GM19324 (cell line): ENCODE measurements around the gene SPRR5.

Experiments used
- ATAC-seq: cut with Tn5 transposase; IDR thresholded peaks from one replicate; pipeline ENCODE4 v1.9.1; 2021; ENCODE audit warnings: mild to moderate bottlenecking, moderate library complexity; ENCODE audit not compliant: unreplicated experiment, low FRiP score

Gene SPRR5

DNA sequence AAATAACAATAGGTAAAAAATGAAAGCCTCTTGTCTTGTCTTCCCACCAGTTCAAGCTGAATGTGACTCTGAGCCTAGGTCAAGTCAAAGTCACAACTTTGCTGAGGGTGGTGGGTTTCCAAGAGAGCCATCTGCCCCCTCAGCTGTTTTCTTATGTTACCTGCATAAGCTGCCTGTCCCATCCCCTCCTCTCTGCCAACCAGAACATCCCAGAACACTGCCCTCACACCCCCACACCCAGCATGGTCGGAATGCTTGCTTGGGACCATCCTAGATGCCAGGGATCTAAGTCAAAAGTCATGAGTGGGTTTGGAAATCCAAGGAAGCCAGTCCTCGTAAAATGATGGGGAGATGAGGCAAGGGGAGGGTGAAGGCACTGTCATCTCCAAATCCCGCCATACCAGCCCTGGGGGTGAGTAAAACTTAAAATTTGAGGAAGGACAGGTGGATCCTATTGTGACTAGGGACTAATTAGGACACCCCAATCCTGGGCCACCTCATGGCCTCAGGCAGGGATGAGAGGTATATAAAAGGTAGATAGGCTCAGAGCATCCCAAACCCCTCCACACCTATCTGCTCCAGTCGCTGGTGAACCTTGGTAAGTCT is at the start of gene SPRR5:
Gene SPRR5 (plus strand): TSS at position 556 of the 606 bp plus-strand sequence. CDS start 1,349 bp downstream, outside the sequence.
- ATAC-seq, result no peak

DNA sequence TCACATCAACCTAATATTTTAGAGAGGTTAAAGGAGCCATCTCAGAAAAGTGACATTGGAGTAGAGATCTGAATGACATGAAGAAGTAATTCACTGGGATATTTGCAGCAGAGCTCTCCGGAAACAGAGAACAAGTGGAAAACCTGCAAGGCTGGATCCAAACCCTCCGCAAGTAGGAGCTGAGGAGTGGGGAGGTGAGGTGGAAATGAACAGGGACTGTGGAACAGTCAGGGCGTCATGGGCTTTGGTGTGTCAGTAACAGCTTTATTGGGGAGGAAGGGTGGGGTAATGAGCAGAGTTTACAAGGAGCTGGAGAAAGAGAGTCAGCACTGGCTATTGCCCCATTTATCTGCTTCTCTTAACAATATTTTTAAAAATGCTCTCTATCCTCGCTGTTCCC is 48.0 kb upstream of the SPRR5 start:
- ATAC-seq, result no peak

GRCh38 chr1:152899883-152900282 is 47.1 kb upstream of the SPRR5 start:
- ATAC-seq, result no peak

- no peak for ATAC-seq
These were observed 45.4 kb upstream of the SPRR5 start for GRCh38 chr1:152901631-152902030.

DNA sequence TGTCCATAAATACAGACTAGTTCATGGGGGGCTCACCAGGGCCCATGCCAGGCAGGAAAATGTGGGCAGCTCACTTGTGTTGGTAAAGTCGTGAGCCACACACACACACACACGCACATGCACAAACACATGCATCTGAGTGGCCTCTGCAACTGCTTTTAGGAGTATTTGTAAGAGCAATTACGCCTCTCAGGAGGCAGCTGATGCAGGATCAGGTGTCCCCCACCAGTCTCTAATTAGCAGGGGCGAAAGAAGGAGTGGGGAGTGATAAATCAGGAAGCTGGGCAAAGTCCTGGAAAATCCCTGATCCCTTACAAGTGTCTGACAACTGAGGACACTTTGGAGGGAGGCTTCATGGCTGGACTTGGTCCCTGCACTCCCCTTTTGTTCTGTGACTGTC is 44.4 kb upstream of the SPRR5 start:
- no peak for ATAC-seq

DNA sequence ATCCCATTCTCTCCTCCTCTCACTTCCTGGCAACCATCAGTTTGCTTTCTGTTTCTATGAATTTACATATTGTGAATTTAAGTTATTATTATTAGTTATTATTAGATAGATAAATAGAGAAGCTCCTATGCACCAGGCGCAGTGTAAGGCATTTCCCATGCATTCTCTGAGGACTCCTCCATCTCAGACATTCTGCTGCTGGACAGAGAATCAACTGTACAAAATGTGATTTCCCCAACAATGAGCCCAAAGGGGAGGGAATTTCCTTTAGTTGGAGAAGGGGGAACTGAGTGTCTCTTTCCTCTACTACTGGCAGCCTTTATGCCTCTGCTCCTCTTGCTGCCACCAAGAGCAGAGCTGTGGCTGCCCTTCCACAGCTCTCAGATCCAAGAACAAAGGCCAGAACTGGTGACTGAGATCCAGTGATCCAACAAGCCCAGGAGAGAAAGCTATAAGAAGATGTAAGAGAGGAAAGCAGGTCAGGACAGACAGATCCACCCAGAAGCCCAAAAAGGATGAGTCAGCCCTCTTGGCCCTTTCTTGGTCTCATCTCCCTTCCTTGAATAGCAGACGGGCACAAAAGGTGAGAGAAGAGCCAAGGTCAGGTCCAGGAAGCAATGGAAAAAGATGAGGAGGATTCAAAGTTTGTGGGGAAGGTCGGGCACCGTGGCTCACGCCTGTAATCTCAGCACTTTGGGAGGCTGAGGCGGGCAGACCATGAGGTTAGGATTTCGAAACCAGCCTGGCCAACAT is 42.1 kb upstream of the SPRR5 start:
- no peak for ATAC-seq

DNA sequence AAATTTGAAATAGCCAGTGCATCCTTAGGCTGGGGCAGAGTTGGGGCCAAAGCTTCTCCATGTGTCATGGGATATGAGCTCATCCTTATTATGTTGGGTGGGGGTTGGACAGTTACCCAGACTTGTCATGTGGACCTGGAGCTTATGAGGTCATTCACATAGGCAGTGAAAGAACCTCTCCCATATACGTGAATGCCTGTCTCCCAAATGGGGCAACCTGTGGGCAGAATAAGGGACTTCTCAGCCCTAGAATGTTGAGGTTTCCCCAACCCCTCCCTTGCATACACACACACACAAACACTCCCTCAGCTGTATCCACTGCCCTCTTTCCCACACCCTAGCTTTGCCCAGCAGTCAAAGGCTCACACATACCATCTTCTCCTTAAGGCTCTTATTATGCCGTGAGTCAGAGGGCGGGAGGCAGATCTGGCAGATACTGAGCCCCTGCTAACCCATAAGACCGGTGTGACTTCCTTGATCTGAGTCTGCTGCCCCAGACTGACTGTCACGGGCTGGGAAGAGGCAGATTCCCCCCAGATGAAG is 40.9 kb upstream of the SPRR5 start:
- no peak for ATAC-seq

DNA sequence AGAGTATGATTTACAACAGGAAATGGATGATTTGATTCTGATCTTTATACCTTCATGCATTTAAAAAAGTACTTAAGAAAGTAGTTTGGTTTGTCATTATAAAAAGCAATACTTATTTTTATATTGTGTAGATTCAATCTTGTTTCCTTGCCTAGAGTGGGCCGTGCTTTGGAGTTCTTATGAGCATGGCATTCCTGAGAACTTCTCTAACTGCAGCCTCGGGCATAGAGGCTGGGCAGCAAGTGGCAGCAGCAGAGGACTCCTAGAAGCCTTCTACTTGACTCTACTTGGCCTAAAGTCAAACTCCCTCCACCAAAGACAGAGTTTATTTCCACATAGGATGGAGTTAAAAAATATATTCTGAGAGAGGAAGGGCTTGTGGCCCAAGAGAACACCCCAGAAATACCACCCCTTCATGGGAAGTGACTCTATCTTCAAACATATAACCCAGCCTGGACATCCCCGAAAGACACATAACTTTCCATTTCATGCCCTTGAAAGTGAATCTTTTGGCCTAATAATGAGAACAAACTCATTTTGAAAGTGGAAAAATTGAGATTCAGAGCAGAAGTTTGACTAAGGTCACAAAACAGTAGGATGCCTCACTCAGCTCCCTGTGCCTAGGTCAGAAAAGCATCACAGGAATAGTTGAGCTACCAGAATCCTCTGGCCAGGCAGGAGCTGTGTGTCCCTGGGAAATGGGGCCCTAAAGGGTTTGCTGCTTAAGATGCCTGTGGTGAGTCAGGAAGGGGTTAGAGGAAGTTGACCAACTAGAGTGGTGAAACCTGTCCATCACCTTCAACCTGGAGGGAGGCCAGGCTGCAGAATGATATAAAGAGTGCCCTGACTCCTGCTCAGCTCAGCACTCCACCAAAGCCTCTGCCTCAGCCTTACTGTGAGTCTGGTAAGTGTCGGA is 39.1 kb upstream of the SPRR5 start, which contains the start of gene IVL:
Gene IVL (plus strand): TSS at position 861 of the 916 bp plus-strand sequence. CDS start 1,252 bp downstream, outside the sequence.
- ATAC-seq, result no peak

GRCh38 chr1:152909206-152909605 is 37.8 kb upstream of the SPRR5 start:
- no peak for ATAC-seq

DNA sequence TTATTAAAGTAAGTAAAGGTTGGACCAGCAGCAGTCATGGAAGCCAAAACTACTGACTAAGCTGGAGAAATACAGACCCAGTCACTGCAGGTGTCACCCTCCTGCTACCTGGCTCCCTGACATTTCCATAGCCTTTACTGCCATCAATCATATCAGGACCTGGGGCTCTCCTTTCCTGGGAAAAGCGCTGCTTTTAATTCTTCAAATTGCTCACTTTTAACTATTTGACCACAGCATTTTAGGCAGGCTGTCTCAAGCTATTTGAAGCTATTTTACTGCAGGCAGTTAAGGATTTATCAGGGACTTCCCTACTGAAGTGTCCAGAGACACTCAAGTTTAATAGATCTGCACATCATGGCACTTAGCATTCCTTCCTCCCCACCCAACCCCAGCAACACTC is 34.5 kb upstream of the SPRR5 start:
- no peak for ATAC-seq

DNA sequence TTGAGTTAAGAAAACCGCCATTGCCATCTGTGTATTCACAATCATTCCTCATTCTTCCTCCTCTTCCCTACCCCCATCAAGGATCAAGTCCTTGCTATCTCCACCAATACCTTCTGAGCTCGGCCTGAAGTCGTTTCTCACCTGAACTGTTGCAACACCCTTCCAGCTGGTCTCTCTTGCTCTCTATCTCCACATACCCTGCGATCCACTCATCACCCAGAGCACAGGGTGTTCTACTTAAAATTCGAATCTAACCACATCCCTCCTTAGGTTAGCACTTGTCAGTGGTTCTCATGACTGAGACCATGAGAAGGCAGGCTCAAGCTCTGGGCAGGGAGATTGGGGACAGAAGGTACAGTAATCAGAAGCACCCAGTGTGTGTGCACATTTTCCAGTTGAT is 34.1 kb upstream of the SPRR5 start:
- no peak for ATAC-seq

GRCh38 chr1:152917794-152918193 is 29.2 kb upstream of the SPRR5 start:
- no peak for ATAC-seq

- ATAC-seq, result no peak
These were observed 27.9 kb upstream of the SPRR5 start for GRCh38 chr1:152919071-152919470.

DNA sequence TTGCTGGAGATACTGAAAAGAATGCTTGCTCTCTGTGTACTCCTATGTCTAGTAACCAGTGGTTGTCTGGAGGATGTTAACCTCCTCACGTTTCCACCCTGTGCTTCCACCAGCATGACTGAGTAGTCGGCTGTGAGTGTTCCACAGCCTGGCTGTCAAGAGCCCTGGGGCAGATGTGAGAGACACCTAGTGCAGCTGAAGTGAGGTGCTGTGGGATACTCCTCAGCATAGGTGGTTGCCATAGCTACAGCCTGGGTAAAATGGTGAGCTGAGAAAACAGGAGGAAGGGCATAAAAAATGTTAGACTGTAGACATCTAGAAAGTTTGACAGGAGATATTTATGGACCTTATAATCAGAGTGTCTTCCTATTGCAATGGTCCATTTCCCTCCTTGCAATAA is 22.8 kb upstream of the SPRR5 start:
- ATAC-seq, result no peak

GRCh38 chr1:152926091-152926490 is 20.9 kb upstream of the SPRR5 start:
- ATAC-seq, result no peak

DNA sequence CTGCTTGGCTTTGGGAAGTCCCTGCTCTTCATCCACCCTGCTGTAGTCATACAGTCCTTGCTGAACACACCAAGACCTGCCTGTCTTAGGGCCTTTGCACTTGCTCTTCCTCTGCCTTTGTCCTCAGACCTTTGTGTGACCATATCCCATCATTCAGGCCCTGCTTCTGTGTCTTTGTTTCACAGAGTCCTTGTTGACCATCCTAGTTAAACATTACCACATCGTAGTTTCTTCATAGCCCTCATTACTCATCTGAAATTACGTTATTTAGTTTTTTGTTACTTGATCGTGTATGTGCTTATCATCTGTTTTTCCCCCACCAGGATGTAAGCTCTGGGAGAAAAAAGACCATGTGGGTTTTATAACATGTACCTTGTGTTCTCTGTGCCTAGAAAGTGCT is 18.3 kb upstream of the SPRR5 start:
- no peak for ATAC-seq

GRCh38 chr1:152932170-152932811 is 14.7 kb upstream of the SPRR5 start:
- no peak for ATAC-seq

GRCh38 chr1:152933196-152933595 is 13.8 kb upstream of the SPRR5 start:
- ATAC-seq, result no peak

GRCh38 chr1:152940614-152941013 is 6.4 kb upstream of the SPRR5 start:
- no peak for ATAC-seq

GRCh38 chr1:152941037-152941711 is 5.8 kb upstream of the SPRR5 start:
- no peak for ATAC-seq
